H9 (cell line): Measurements from ENCODE around the gene RBM12. TPM values are rescaled to one million over a fixed set of nuclear protein-coding genes. Genes with fewer than 3 reads are reported as not detected.
A peak's percentile ranks its signal among the peaks of the same experiment; 100 is the strongest.

Experiments
- DNase-seq: peaks from one replicate; pipeline ENCODE4 v3.0.0-alpha.2; 2017
- H2AFZ ChIP-seq: one replicate; pipeline ENCODE4 v1.6.1; 2013; ENCODE audit warnings: mild to moderate bottlenecking, low read length, control low read depth, moderate library complexity
- H2AK5ac ChIP-seq: 2 replicates; pipeline ENCODE4 v1.6.1; 2013; ENCODE audit warnings: low read length, control low read depth, mixed read lengths; ENCODE audit not compliant: insufficient read length
- H2BK120ac ChIP-seq: one replicate; pipeline ENCODE4 v1.6.1; 2013; ENCODE audit warnings: low read depth, mild to moderate bottlenecking, low read length, control low read depth, inconsistent platforms; ENCODE audit not compliant: poor library complexity, severe bottlenecking
- H2BK12ac ChIP-seq: 2 replicates; pipeline ENCODE4 v1.6.1; 2013; ENCODE audit warnings: low read length, control low read depth, mixed read lengths, low read depth; ENCODE audit not compliant: insufficient read length
- H2BK15ac ChIP-seq: 2 replicates; pipeline ENCODE4 v1.6.1; 2013; ENCODE audit warnings: low read depth, low read length, control low read depth
- H2BK20ac ChIP-seq: one replicate; pipeline ENCODE4 v1.6.1; 2013; ENCODE audit warnings: low read depth, mild to moderate bottlenecking, low read length, control low read depth, inconsistent platforms; ENCODE audit not compliant: poor library complexity, severe bottlenecking
- H2BK5ac ChIP-seq: 2 replicates; pipeline ENCODE4 v1.6.1; 2013; ENCODE audit warnings: low read length, control low read depth, mixed read lengths; ENCODE audit not compliant: insufficient read length
- H3K14ac ChIP-seq: 2 replicates; pipeline ENCODE4 v1.6.1; 2013; ENCODE audit warnings: low read length, control low read depth; ENCODE audit not compliant: insufficient read depth
- H3K18ac ChIP-seq: 2 replicates; pipeline ENCODE4 v1.6.1; 2013; ENCODE audit warnings: low read depth, mild to moderate bottlenecking, mixed read lengths, low read length, control low read depth; ENCODE audit not compliant: insufficient read length
- H3K23ac ChIP-seq: 2 replicates; pipeline ENCODE4 v1.6.1; 2013; ENCODE audit warnings: low read length, control low read depth, mixed read lengths, low read depth; ENCODE audit not compliant: insufficient read length
- H3K23me2 ChIP-seq: 2 replicates; pipeline ENCODE4 v1.6.1; 2013; ENCODE audit warnings: low read depth, mild to moderate bottlenecking, mixed read lengths, low read length, control low read depth; ENCODE audit not compliant: insufficient read length, poor library complexity, severe bottlenecking
- H3K27ac ChIP-seq: 2 replicates; pipeline ENCODE4 v1.5.1; 2013; ENCODE audit warnings: low read length, control low read depth, mixed read lengths, low read depth; ENCODE audit not compliant: insufficient read length
- H3K27me3 ChIP-seq: 2 replicates; pipeline ENCODE4 v1.6.1; 2013; ENCODE audit warnings: low read length, control low read depth, inconsistent platforms; ENCODE audit not compliant: insufficient read depth
- H3K4ac ChIP-seq: 2 replicates; pipeline ENCODE4 v1.6.1; 2013; ENCODE audit warnings: low read depth, mild to moderate bottlenecking, control low read depth, inconsistent platforms, low read length, moderate library complexity
- H3K4me1 ChIP-seq: 2 replicates; pipeline ENCODE4 v1.6.1; 2013; ENCODE audit warnings: low read length, control low read depth, inconsistent platforms; ENCODE audit not compliant: insufficient read depth
- H3K4me2 ChIP-seq: 2 replicates; pipeline ENCODE4 v1.6.1; 2013; ENCODE audit warnings: low read length, control low read depth, mixed read lengths; ENCODE audit not compliant: insufficient read length, insufficient read depth
- H3K56ac ChIP-seq: 2 replicates; pipeline ENCODE4 v1.6.1; 2013; ENCODE audit warnings: low read depth, mild to moderate bottlenecking, mixed read lengths, low read length, control low read depth; ENCODE audit not compliant: insufficient read length
- H3K79me1 ChIP-seq: 2 replicates; pipeline ENCODE4 v1.6.1; 2013; ENCODE audit warnings: low read depth, mild to moderate bottlenecking, moderate library complexity, low read length, control low read depth, inconsistent platforms; ENCODE audit not compliant: insufficient read depth, poor library complexity, severe bottlenecking
- H3K79me2 ChIP-seq: 2 replicates; pipeline ENCODE4 v1.6.1; 2013; ENCODE audit warnings: low read length, control low read depth, inconsistent platforms; ENCODE audit not compliant: insufficient read depth
- H3K9ac ChIP-seq: 2 replicates; pipeline ENCODE4 v1.6.1; 2013; ENCODE audit warnings: low read length, control low read depth, mixed read lengths; ENCODE audit not compliant: insufficient read length; ENCODE audit errors: extremely low read depth
- H3K9me3 ChIP-seq: one replicate; pipeline ENCODE4 v1.6.1; 2013; ENCODE audit warnings: low read depth, low read length, inconsistent platforms; ENCODE audit not compliant: control insufficient read depth
- H3T11ph ChIP-seq: one replicate; pipeline ENCODE4 v1.6.1; 2013; ENCODE audit warnings: mild to moderate bottlenecking, low read length, control low read depth, inconsistent platforms
- H4K20me1 ChIP-seq: one replicate; pipeline ENCODE4 v1.6.1; 2013; ENCODE audit not compliant: control insufficient read depth, insufficient read length, insufficient read depth
- H4K5ac ChIP-seq: 2 replicates; pipeline ENCODE4 v1.6.1; 2013; ENCODE audit warnings: low read depth, mild to moderate bottlenecking, mixed read lengths, low read length, control low read depth; ENCODE audit not compliant: insufficient read length
- H4K8ac ChIP-seq: replicated peaks from 2 replicates; pipeline ENCODE4 v1.6.1; 2013; ENCODE audit warnings: low read length, control low read depth, mixed read lengths, low read depth; ENCODE audit not compliant: insufficient read length
- H4K91ac ChIP-seq: 2 replicates; pipeline ENCODE4 v1.6.1; 2013; ENCODE audit warnings: low read depth, mild to moderate bottlenecking, moderate library complexity, mixed read lengths, low read length, control low read depth; ENCODE audit not compliant: insufficient read length
- H3K27ac Mint-ChIP-seq, 3 experiments: 2 replicates in 2 of 3; 3 replicates in 1 of 3; pipeline ENCODE4 v1.8.0; 2020 to 2021; ENCODE audit warnings: mixed read lengths in 3 of 3, mild to moderate bottlenecking in 1 of 3, moderate library complexity in 1 of 3
- H3K27me3 Mint-ChIP-seq: 2 replicates; pipeline ENCODE4 v1.8.0; 2021; ENCODE audit warnings: low read depth, mild to moderate bottlenecking, moderate library complexity, mixed read lengths
- H3K36me3 Mint-ChIP-seq, 3 experiments: 2 replicates in 2 of 3; 3 replicates in 1 of 3; pipeline ENCODE4 v1.8.0; 2020 to 2021; ENCODE audit warnings: low read depth in 3 of 3, mixed read lengths in 3 of 3; ENCODE audit not compliant: insufficient read depth in 1 of 3
- H3K4me1 Mint-ChIP-seq, 2 experiments: 2 replicates each; pipeline ENCODE4 v1.8.0; 2020; ENCODE audit warnings: mixed read lengths in 2 of 2
- H3K4me3 Mint-ChIP-seq, 2 experiments: 2 replicates in 1 of 2; 3 replicates in 1 of 2; pipeline ENCODE4 v1.8.0; 2020 to 2021; ENCODE audit warnings: mild to moderate bottlenecking in 2 of 2, mixed read lengths in 2 of 2, moderate library complexity in 1 of 2
- H3K9me3 Mint-ChIP-seq, 2 experiments: 2 replicates in 1 of 2; 3 replicates in 1 of 2; pipeline ENCODE4 v1.8.0; 2020; ENCODE audit warnings: mild to moderate bottlenecking in 2 of 2, mixed read lengths in 2 of 2, moderate library complexity in 1 of 2
- CTCF ChIP-seq: fragments of 200-600 bp; sonication (generic); conservative IDR thresholded peaks from 3 replicates; pipeline ENCODE4 v1.8.0; 2021; ENCODE audit warnings: antibody characterized with exemption, mild to moderate bottlenecking
- WGBS: extraction: QIAGEN DNeasy Blood & Tissue Kit; methylation state at CpG from one replicate; pipeline ENCODE4 v1.1.7; 2013; ENCODE audit warnings: missing lambda C conversion rate, low lambda C conversion rate, mixed read lengths; ENCODE audit not compliant: insufficient read length; ENCODE audit errors: extremely low coverage; 5-methylcytosine and 5-hydroxymethylcytosine counted together
- total RNA-seq: library from RNA; stranded (reverse); gene quantifications from 2 replicates; pipeline ENCODE4 v1.2.1, GENCODE V29; 2021

RBM12 gene
- total RNA-seq, 1 experiment from 2014 or later, result 260 TPM

- Histone ChIP-seq H3K79me2 (no peaks in the 10 kb centered on the region), H3K4me2 (no peak overlapping the region), H3K23me2 (peaks cover 16% of the 10 kb centered on the region), H3K9ac (no peak overlapping the region), H3K9me3 (no peaks in the 10 kb centered on the region), H4K5ac (no peak overlapping the region), H2BK12ac (no peak overlapping the region), H3K18ac (no peak overlapping the region), H3T11ph (no peak overlapping the region), H2BK15ac (no peak overlapping the region), H4K8ac (no peak overlapping the region), H3K23ac (no peak overlapping the region), H3K79me1 (no peaks in the 10 kb centered on the region), H3K56ac (no peak overlapping the region), H2BK120ac (no peak overlapping the region), H3K27ac (no peak overlapping the region), H3K4me1 (no peaks in the 10 kb centered on the region), H3K27me3 (peaks cover 12% of the 10 kb centered on the region; the same call in 1 of the 2 replicates), H4K91ac (no peak overlapping the region), H2AK5ac (no peak overlapping the region), H3K4ac (no peak overlapping the region), H2BK20ac (no peak overlapping the region), H3K14ac (no peak overlapping the region), H4K20me1 (no peaks in the 10 kb centered on the region), H2AFZ (no peak overlapping the region), H2BK5ac (no peak overlapping the region)
- peaks cover 70% of the 10 kb centered on the region for H3K27me3 Mint-ChIP-seq
- no peaks in the 10 kb centered on the region; a peak in 1 of 7 replicates for H3K36me3 Mint-ChIP-seq
- H3K4me1 Mint-ChIP-seq, result peaks cover 7 to 12% of the 10 kb centered on the region in 2 experiments
- no CpG with 5 or more reads among the region's 15 CpGs for WGBS
- H3K27ac Mint-ChIP-seq, result no peak overlapping the region
- TF ChIP-seq CTCF, result no peak
- peak overlapping the region in 1 of 2 experiments; percentile 5; a peak in 2 of 5 replicates for H3K4me3 Mint-ChIP-seq
- DNase-seq, result no peak
- no peaks in the 10 kb centered on the region for H3K9me3 Mint-ChIP-seq
These were observed 61.7 kb downstream of the RBM12 start for GRCh38 chr20:35602851-35603495.
